HEK293 (cell line): ENCODE data around the gene CIROP.

Experiments
- BCL11A ChIP-seq: fragments of 450-650 bp; formaldehyde crosslinking; IDR thresholded peaks from 2 replicates; pipeline ENCODE4 v1.5.1; 2016; ENCODE audit warnings: low read depth, missing biosample characterization, missing genetic modification characterization
- BCL11B ChIP-seq: fragments of 450-650 bp; formaldehyde crosslinking; IDR thresholded peaks from 2 replicates; pipeline ENCODE4 v1.5.1; 2016; ENCODE audit warnings: low read depth, missing biosample characterization, missing genetic modification characterization
- INSM2 ChIP-seq: fragments of 450-650 bp; formaldehyde crosslinking; IDR thresholded peaks from 2 replicates; pipeline ENCODE4 v1.5.1; 2016; ENCODE audit warnings: missing biosample characterization, missing genetic modification characterization
- KLF17 ChIP-seq: fragments of 450-650 bp; formaldehyde crosslinking; IDR thresholded peaks from 2 replicates; pipeline ENCODE4 v1.5.1; 2016; ENCODE audit warnings: missing biosample characterization, missing genetic modification characterization
- PRDM6 ChIP-seq: fragments of 450-650 bp; formaldehyde crosslinking; IDR thresholded peaks from 2 replicates; pipeline ENCODE4 v1.5.1; 2017; ENCODE audit warnings: missing biosample characterization, missing genetic modification characterization
- SCRT2 ChIP-seq: fragments of 450-650 bp; formaldehyde crosslinking; IDR thresholded peaks from 2 replicates; pipeline ENCODE4 v1.5.1; 2016; ENCODE audit warnings: missing biosample characterization, missing genetic modification characterization
- YY2 ChIP-seq: fragments of 450-650 bp; formaldehyde crosslinking; IDR thresholded peaks from 2 replicates; pipeline ENCODE4 v1.5.1; 2016; ENCODE audit warnings: missing biosample characterization, missing genetic modification characterization
- ZBTB6 ChIP-seq: fragments of 450-650 bp; formaldehyde crosslinking; IDR thresholded peaks from 2 replicates; pipeline ENCODE4 v1.5.1; 2017; ENCODE audit warnings: missing biosample characterization, missing genetic modification characterization
- ZEB2 ChIP-seq: fragments of 450-650 bp; formaldehyde crosslinking; IDR thresholded peaks from 2 replicates; pipeline ENCODE4 v1.5.1; 2016; ENCODE audit warnings: missing biosample characterization, missing genetic modification characterization
- ZNF133 ChIP-seq: fragments of 450-650 bp; formaldehyde crosslinking; IDR thresholded peaks from 2 replicates; pipeline ENCODE4 v1.5.1; 2016; ENCODE audit warnings: missing biosample characterization, missing genetic modification characterization
- ZNF148 ChIP-seq: fragments of 450-650 bp; formaldehyde crosslinking; IDR thresholded peaks from 2 replicates; pipeline ENCODE4 v1.5.0; 2017; ENCODE audit warnings: missing biosample characterization, missing genetic modification characterization, borderline replicate concordance
- ZNF221 ChIP-seq: fragments of 450-650 bp; formaldehyde crosslinking; IDR thresholded peaks from 2 replicates; pipeline ENCODE4 v1.5.1; 2017; ENCODE audit warnings: missing biosample characterization, missing genetic modification characterization, borderline replicate concordance
- ZNF26 ChIP-seq: fragments of 450-650 bp; formaldehyde crosslinking; IDR thresholded peaks from 2 replicates; pipeline ENCODE4 v1.5.1; 2016; ENCODE audit warnings: missing biosample characterization, missing genetic modification characterization
- ZNF280C ChIP-seq: fragments of 450-650 bp; formaldehyde crosslinking; IDR thresholded peaks from 2 replicates; pipeline ENCODE4 v1.5.1; 2016; ENCODE audit warnings: missing biosample characterization, missing genetic modification characterization
- ZNF324 ChIP-seq: fragments of 450-650 bp; formaldehyde crosslinking; IDR thresholded peaks from 2 replicates; pipeline ENCODE4 v1.5.1; 2016; ENCODE audit warnings: missing biosample characterization, missing genetic modification characterization
- ZNF366 ChIP-seq: fragments of 450-650 bp; formaldehyde crosslinking; conservative IDR thresholded peaks from 2 replicates; pipeline ENCODE4 v1.5.1; 2016; ENCODE audit warnings: missing biosample characterization, missing genetic modification characterization
- ZNF416 ChIP-seq: fragments of 450-650 bp; formaldehyde crosslinking; IDR thresholded peaks from 2 replicates; pipeline ENCODE4 v1.5.1; 2016; ENCODE audit warnings: missing biosample characterization, missing genetic modification characterization
- ZNF558 ChIP-seq: fragments of 450-650 bp; formaldehyde crosslinking; IDR thresholded peaks from 2 replicates; pipeline ENCODE4 v1.5.1; 2016; ENCODE audit warnings: missing biosample characterization, missing genetic modification characterization
- ZNF571 ChIP-seq: fragments of 450-650 bp; formaldehyde crosslinking; IDR thresholded peaks from 2 replicates; pipeline ENCODE4 v1.5.0; 2017; ENCODE audit warnings: missing biosample characterization, missing genetic modification characterization
- ZNF654 ChIP-seq: fragments of 450-650 bp; formaldehyde crosslinking; IDR thresholded peaks from 2 replicates; pipeline ENCODE4 v1.5.1; 2016; ENCODE audit warnings: low read depth, missing biosample characterization, missing genetic modification characterization
- ZNF660 ChIP-seq: fragments of 450-650 bp; IDR thresholded peaks from 2 replicates; pipeline ENCODE4 v1.5.1; 2018; ENCODE audit warnings: missing biosample characterization, mild to moderate bottlenecking, missing genetic modification characterization
- ZNF670 ChIP-seq: fragments of 450-650 bp; formaldehyde crosslinking; IDR thresholded peaks from 2 replicates; pipeline ENCODE4 v1.5.1; 2016; ENCODE audit warnings: missing biosample characterization, missing genetic modification characterization, low read depth
- ZNF791 ChIP-seq: fragments of 450-650 bp; formaldehyde crosslinking; IDR thresholded peaks from 2 replicates; pipeline ENCODE4 v1.5.1; 2016; ENCODE audit warnings: missing biosample characterization, missing genetic modification characterization
- ZNF830 ChIP-seq: fragments of 450-650 bp; IDR thresholded peaks from 2 replicates; pipeline ENCODE4 v1.5.0; 2018; ENCODE audit warnings: missing biosample characterization, missing genetic modification characterization, low read depth, mild to moderate bottlenecking, moderate library complexity
- ZNF837 ChIP-seq: fragments of 450-650 bp; formaldehyde crosslinking; IDR thresholded peaks from 2 replicates; pipeline ENCODE4 v1.5.1; 2016; ENCODE audit warnings: missing biosample characterization, missing genetic modification characterization
- ZNF843 ChIP-seq: fragments of 450-650 bp; formaldehyde crosslinking; IDR thresholded peaks from 2 replicates; pipeline ENCODE4 v1.5.1; 2016; ENCODE audit warnings: missing biosample characterization, missing genetic modification characterization

Gene CIROP

GRCh38 chr14:23057757-23058653, 46.8 kb downstream of the CIROP start (continued):
- TF ChIP-seq ZBTB6 (tag by site-specific recombination) = no peak
- no peak for TF ChIP-seq ZNF830 (tag by site-specific recombination)
- no peak for TF ChIP-seq ZNF221 (tag by site-specific recombination)
- TF ChIP-seq ZNF324 (tag by site-specific recombination) = peak; percentile 82
- TF ChIP-seq ZNF837 (tag by site-specific recombination) = no peak
- peak; percentile 63 for TF ChIP-seq ZNF654 (tag by site-specific recombination)
- no peak for TF ChIP-seq SCRT2
- TF ChIP-seq ZNF26 = no peak
- TF ChIP-seq BCL11A (tag by site-specific recombination) = no peak
- TF ChIP-seq ZEB2 (tag by site-specific recombination) = peak; percentile 95
- TF ChIP-seq ZNF416 (tag by site-specific recombination) = no peak
- no peak for TF ChIP-seq ZNF571 (tag by site-specific recombination)
- no peak for TF ChIP-seq ZNF791 (tag by site-specific recombination)
- TF ChIP-seq ZNF133 (tag by site-specific recombination) = no peak
- TF ChIP-seq ZNF843 = no peak
- TF ChIP-seq ZNF558 (tag by site-specific recombination) = no peak
- peak; percentile 59; the same call in 1 of the 2 replicates for TF ChIP-seq BCL11B
- no peak for TF ChIP-seq PRDM6 (tag by site-specific recombination)
- TF ChIP-seq ZNF280C = no peak
- TF ChIP-seq KLF17 (tag by site-specific recombination) = peak; percentile 83
- no peak; the same call in 1 of the 2 replicates for TF ChIP-seq ZNF660
- TF ChIP-seq ZNF148 (tag by site-specific recombination) = no peak
- TF ChIP-seq ZNF366 (tag by site-specific recombination) = no peak
- TF ChIP-seq INSM2 (tag by site-specific recombination) = no peak; the same call in 1 of the 2 replicates
- TF ChIP-seq YY2 (tag by site-specific recombination) = no peak
- TF ChIP-seq ZNF670 (tag by site-specific recombination) = no peak
